ENCODE data around the gene SIDT2. TPM values are rescaled to one million over a fixed set of nuclear protein-coding genes. Genes with fewer than 3 reads are reported as not detected.

The SIDT2 gene
- polyA plus RNA-seq, 1 donor from 2014 or later, result 11.1 TPM

- H3K36me3 ChIP-seq (ENCODE audit: insufficient read depth, low read length), result no peaks in the 10 kb centered on the region
Observed at GRCh38 chr11:117189941-117190544, 11.5 kb downstream of the SIDT2 start.

GRCh38 chr11:117191680-117192400 lies 13.3 kb downstream of the SIDT2 start:
- Histone ChIP-seq H3K4me2 (ENCODE audit: low read length) (no peak overlapping the region), H3K27ac (ENCODE audit: low read length) (no peak overlapping the region), H2AFZ (ENCODE audit: low read depth, low read length) (no peak overlapping the region), H3K9me3 (ENCODE audit: low read length) (no peaks in the 10 kb centered on the region), H3K36me3 (ENCODE audit: insufficient read depth, low read length) (no peaks in the 10 kb centered on the region), H3K9me2 (ENCODE audit: insufficient read depth, low read length) (no peaks in the 10 kb centered on the region), H3K4me3 (ENCODE audit: low read length) (no peak overlapping the region), H3K9ac (ENCODE audit: low read length) (no peak overlapping the region), H3K79me2 (replicated peaks; ENCODE audit: insufficient read depth, low read length) (no peaks in the 10 kb centered on the region), H3F3A (ENCODE audit: insufficient read depth, low read length, poor library complexity, severe bottlenecking) (no peaks in the 10 kb centered on the region), H3K27me3 (ENCODE audit: insufficient read depth, low read depth, low read length) (no peaks in the 10 kb centered on the region), H4K20me1 (ENCODE audit: insufficient read depth) (no peaks in the 10 kb centered on the region)
- no peak for TF ChIP-seq POLR2AphosphoS5 (IDR thresholded peaks at IDR 0.05)
- TF ChIP-seq TAF1 (IDR thresholded peaks at IDR 0.05; ENCODE audit: low read depth), result no peak
- TF ChIP-seq SMC3 (conservative IDR thresholded peaks at IDR 0.05; ENCODE audit: poor library complexity), result no peak

More at GRCh38 chr11:117189941-117190544, 11.5 kb downstream of the SIDT2 start:
- Histone ChIP-seq H3K9me2 (ENCODE audit: insufficient read depth, low read length) (no peaks in the 10 kb centered on the region), H3K27me3 (ENCODE audit: insufficient read depth, low read depth, low read length) (no peaks in the 10 kb centered on the region), H3F3A (ENCODE audit: insufficient read depth, low read length, poor library complexity, severe bottlenecking) (no peaks in the 10 kb centered on the region), H3K27ac (ENCODE audit: low read length) (no peak overlapping the region), H3K9me3 (ENCODE audit: low read length) (no peaks in the 10 kb centered on the region), H2AFZ (ENCODE audit: low read depth, low read length) (no peak overlapping the region), H3K4me3 (ENCODE audit: low read length) (no peak overlapping the region), H4K20me1 (ENCODE audit: insufficient read depth) (no peaks in the 10 kb centered on the region), H3K79me2 (replicated peaks; ENCODE audit: insufficient read depth, low read length) (no peaks in the 10 kb centered on the region), H3K4me2 (ENCODE audit: low read length) (no peak overlapping the region), H3K9ac (ENCODE audit: low read length) (no peak overlapping the region)
- TF ChIP-seq CTCF (IDR thresholded peaks at IDR 0.05; ENCODE audit: poor library complexity, severe bottlenecking) (no peak), EP300 (conservative IDR thresholded peaks at IDR 0.05; ENCODE audit: poor library complexity, severe bottlenecking) (no peak), POLR2AphosphoS5 (IDR thresholded peaks at IDR 0.05) (no peak), RAD21 (conservative IDR thresholded peaks at IDR 0.05) (no peak), TAF1 (IDR thresholded peaks at IDR 0.05; ENCODE audit: low read depth) (no peak), REST (IDR thresholded peaks at IDR 0.05; ENCODE audit: borderline replicate concordance) (no peak)

DNA sequence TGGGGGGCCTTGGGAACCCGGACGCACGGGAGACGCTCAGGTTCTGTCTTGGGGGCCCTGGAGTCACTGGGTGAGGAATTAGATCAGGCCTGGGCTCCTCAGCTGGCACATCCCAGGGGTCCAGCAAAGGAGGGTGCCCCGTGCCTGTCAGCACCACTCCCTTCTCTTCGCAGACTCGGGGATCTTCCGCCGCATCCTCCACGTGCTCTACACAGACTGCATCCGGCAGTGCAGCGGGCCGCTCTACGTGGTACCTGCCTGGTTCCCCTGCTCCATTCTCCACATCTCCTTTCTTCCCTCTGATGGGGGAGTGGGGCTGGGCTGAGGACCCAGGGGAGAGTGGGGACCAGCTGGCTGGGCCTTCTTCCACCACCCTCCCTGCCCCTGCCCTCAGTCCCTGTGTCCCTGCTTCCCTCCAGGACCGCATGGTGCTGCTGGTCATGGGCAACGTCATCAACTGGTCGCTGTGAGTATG lies 13.9 kb downstream of the SIDT2 start:
- Histone ChIP-seq H3K4me2 (ENCODE audit: low read length) (no peak overlapping the region), H3K36me3 (ENCODE audit: insufficient read depth, low read length) (no peaks in the 10 kb centered on the region), H3K27me3 (ENCODE audit: insufficient read depth, low read depth, low read length) (no peaks in the 10 kb centered on the region), H3K9me3 (ENCODE audit: low read length) (no peaks in the 10 kb centered on the region), H4K20me1 (ENCODE audit: insufficient read depth) (no peaks in the 10 kb centered on the region), H3K4me3 (ENCODE audit: low read length) (no peak overlapping the region), H3K9me2 (ENCODE audit: insufficient read depth, low read length) (no peaks in the 10 kb centered on the region), H3F3A (ENCODE audit: insufficient read depth, low read length, poor library complexity, severe bottlenecking) (no peaks in the 10 kb centered on the region), H2AFZ (ENCODE audit: low read depth, low read length) (no peak overlapping the region), H3K27ac (ENCODE audit: low read length) (no peak overlapping the region), H3K9ac (ENCODE audit: low read length) (no peak overlapping the region), H3K79me2 (replicated peaks; ENCODE audit: insufficient read depth, low read length) (no peaks in the 10 kb centered on the region)
- no peak for TF ChIP-seq RAD21 (conservative IDR thresholded peaks at IDR 0.05)
- TF ChIP-seq CTCF (IDR thresholded peaks at IDR 0.05; ENCODE audit: poor library complexity, severe bottlenecking), result no peak
- TF ChIP-seq MXI1 (conservative IDR thresholded peaks at IDR 0.05; ENCODE audit: poor library complexity, severe bottlenecking), result no peak
- no peak for TF ChIP-seq SMC3 (conservative IDR thresholded peaks at IDR 0.05; ENCODE audit: poor library complexity)
- TF ChIP-seq REST (IDR thresholded peaks at IDR 0.05; ENCODE audit: borderline replicate concordance), result no peak
- no peak for TF ChIP-seq TAF1 (IDR thresholded peaks at IDR 0.05; ENCODE audit: low read depth)

Measured in neural cell (in vitro differentiated cells).